Skin epidermis (tissue), 12 donors: ENCODE data around the gene MYOZ2.

ENCODE experiments used
- H3K27ac ChIP-seq, 21 experiments: fragments of 200-600 bp; sonication (generic) in 11 of 21; one replicate each; pipeline ENCODE4 v1.5.0; 2020; ENCODE audit warnings: mild to moderate bottlenecking in 3 of 21, inconsistent platforms in 2 of 21, moderate library complexity in 2 of 21
- H3K4me3 ChIP-seq, 7 experiments: fragments of 200-600 bp; sonication (generic) in 2 of 7; one replicate each; pipeline ENCODE4 v1.5.0; 2020; ENCODE audit warnings: inconsistent platforms in 2 of 7, mild to moderate bottlenecking in 2 of 7, moderate library complexity in 1 of 7

MYOZ2 gene

DNA sequence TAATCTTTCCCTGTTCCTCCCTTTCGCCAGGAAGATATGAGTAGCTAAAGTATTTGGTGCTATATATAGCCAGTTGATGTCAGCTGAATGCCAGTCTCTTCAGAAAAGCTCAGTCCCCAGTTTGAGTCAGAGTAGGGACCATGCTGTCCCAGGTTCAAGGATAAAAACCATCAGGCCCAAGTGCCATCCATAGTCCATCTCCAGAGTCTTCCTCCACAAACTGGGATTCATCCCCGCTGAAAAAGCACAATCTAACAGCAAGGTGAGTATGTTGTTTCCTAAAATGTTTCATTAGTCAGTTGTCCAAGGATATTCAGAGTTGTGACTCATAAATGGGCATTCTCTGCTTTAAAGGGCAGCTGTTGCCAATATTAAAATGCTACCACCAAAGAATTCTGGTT is at the start of gene MYOZ2:
TSS of gene MYOZ2 (plus strand) at position 112 of the 401 bp plus-strand sequence. CDS start 694 bp downstream, outside the sequence.
- Histone ChIP-seq H3K27ac (no peak within 1 kb of the TSS), H3K4me3 (no peak within 1 kb of the TSS)

GRCh38 chr4:119087121-119087520 is 48.5 kb upstream of the MYOZ2 start:
- Histone ChIP-seq H3K4me3 (no peak overlapping the region), H3K27ac (peak overlapping the region in 1 of 21 experiments; percentile 11)

GRCh38 chr4:119087656-119088055 is 48.0 kb upstream of the MYOZ2 start:
- no peak overlapping the region for H3K4me3 ChIP-seq
- no peak overlapping the region for H3K27ac ChIP-seq

GRCh38 chr4:119093042-119093827 is 42.4 kb upstream of the MYOZ2 start:
- Histone ChIP-seq H3K4me3 (no peak overlapping the region), H3K27ac (no peak overlapping the region)

GRCh38 chr4:119097282-119097900 is 38.2 kb upstream of the MYOZ2 start:
- H3K4me3 ChIP-seq: no peak overlapping the region
- no peak overlapping the region for H3K27ac ChIP-seq

DNA sequence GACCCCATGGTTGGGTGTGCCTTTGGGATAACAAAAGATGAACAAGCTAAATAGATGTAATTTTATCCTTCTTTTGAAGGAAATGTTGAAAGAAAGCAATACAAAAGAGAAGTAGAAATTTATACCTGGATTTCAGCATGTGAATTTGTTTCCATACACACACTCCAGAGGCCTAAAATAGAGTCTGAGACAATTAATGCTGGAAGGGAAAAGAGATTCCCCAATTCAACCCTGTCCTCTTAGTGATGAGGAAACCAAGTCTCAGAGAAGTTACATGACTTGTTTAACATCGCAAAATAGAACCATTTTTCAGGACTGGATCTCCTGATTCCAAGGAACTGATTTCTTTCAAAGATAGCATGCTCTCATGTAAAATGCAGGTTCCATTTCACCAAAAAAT is 37.3 kb upstream of the MYOZ2 start:
- Histone ChIP-seq H3K4me3 (no peak overlapping the region), H3K27ac (no peak overlapping the region)

DNA sequence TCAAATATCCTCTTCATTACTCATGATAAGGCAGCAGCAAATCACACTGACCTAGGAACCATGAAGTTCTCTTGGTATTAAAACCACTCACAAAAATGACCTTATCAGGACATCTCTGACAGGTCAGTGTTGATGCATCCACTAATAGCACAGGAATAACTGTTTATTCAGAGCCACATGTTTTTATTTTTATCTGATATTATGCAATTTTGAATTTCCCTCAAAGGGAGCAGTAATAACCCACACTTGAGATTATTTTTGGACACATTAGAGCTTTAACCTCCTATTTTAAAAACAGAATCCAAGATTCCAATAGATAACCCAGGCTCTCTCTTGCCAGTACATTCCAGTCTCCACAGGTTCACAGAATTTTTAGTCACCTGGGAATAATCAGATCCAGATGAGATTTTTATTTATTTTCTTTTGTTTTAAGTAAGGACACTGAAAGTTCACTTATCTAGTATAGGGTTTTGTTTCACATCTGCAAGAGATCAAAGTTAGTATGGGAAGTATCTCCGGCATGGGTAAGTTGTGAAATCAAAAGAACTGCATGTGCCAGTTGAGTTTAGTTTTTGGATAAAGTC is 36.3 kb upstream of the MYOZ2 start:
- no peak overlapping the region for H3K4me3 ChIP-seq
- H3K27ac ChIP-seq: peak overlapping the region in 2 of 21 experiments; percentile 16 to 35

DNA sequence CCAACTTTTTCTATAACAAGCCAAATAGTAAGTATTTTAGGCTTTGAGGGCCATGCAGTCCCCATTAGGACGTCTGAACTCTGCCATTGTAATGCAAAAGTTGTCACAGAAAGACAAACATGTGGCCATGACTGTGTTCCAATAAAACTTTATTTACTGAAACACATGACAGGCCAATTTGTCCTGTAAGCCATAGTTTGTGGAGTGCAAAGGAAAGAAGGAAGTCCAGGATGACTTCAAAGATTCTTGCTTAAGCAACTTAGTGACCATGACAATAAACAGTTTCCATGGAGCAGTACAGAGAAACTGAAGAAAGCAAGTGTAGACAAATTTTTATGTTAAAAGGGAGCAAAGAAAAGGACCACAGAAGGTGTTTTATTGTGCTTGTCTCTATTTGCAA is 35.0 kb upstream of the MYOZ2 start:
- no peak overlapping the region for H3K4me3 ChIP-seq
- H3K27ac ChIP-seq: peak overlapping the region in 1 of 21 experiments; percentile 39

DNA sequence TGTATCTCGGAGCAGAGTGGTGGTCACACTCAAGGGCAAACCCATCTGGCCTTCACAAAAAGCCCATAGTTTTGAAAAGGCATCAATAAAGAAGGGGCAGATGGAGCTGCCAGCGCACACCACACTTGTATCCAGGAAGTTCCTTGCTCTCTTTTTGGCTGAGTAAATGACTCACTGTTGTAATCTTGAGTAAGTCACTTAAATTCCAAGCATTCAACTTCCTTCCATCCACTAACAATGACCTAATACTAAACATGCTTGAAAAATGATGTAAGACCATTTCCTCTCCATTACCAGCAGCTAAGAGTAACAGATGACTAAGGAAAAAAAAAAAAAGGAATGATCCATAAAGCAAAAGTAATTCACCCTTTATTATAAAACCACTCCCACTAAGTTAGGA is 32.4 kb upstream of the MYOZ2 start:
- Histone ChIP-seq H3K4me3 (no peak overlapping the region), H3K27ac (peak overlapping the region in 7 of 21 experiments; percentile 8 to 61 (median 43))

DNA sequence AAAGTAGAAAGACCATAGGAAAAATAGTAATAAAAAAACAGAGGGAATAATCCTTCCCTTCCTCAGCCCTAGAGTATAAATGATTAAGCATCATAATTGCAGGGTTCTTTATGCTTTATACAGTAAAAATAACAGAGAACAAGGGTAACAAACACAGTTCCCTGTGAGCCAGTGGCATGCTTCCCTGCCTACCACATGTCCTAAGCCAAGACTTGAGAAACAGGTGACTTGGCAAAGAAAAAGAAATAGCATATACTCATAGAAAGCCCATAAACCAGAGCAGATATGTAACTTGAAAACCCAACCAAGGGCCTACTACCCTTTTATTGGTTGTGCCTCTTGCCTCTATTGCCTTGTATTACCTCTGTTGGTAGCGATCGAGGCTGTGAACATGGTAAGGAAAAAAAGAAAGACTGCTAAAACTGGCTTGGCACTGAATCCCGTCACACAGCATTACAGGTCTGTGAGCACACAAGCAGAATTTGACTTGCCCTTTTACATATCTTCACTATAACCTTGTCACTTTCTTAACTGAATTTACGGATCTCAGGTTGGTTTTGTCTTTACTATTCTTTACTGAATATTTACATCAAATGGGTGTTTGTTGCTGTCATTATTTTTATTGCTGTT is 30.9 kb upstream of the MYOZ2 start:
- Histone ChIP-seq H3K4me3 (no peak overlapping the region), H3K27ac (peak overlapping the region in 1 of 21 experiments; percentile 21)

GRCh38 chr4:119105605-119106004 is 30.0 kb upstream of the MYOZ2 start:
- no peak overlapping the region for H3K4me3 ChIP-seq
- peak overlapping the region in 2 of 21 experiments; percentile 32 to 64 for H3K27ac ChIP-seq

GRCh38 chr4:119106036-119107000 is 29.3 kb upstream of the MYOZ2 start:
- Histone ChIP-seq H3K4me3 (no peak overlapping the region), H3K27ac (peak overlapping the region in 6 of 21 experiments; percentile 2 to 64 (median 36))

- Histone ChIP-seq H3K4me3 (no peak overlapping the region), H3K27ac (no peak overlapping the region)
Observed at GRCh38 chr4:119110121-119110520, 25.5 kb upstream of the MYOZ2 start.

DNA sequence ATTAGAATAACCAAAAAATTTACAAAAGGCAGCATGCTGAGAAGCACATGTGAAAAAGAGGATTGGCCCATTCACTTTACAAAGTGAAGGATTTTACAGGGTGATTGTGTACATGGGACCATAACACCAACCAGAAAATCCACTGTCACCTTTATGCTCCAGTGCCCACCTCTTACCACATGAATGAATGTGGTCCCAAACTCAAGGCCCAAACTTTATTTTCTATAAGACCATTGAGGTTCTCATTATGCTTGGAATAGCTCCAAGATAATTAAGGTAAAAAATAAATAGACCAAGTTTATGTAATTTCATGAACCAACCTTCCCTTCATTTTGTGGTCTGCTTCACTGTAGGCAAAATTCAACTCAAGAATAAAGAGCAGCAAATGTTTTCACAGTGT is 24.3 kb upstream of the MYOZ2 start:
- H3K27ac ChIP-seq: no peak overlapping the region

DNA sequence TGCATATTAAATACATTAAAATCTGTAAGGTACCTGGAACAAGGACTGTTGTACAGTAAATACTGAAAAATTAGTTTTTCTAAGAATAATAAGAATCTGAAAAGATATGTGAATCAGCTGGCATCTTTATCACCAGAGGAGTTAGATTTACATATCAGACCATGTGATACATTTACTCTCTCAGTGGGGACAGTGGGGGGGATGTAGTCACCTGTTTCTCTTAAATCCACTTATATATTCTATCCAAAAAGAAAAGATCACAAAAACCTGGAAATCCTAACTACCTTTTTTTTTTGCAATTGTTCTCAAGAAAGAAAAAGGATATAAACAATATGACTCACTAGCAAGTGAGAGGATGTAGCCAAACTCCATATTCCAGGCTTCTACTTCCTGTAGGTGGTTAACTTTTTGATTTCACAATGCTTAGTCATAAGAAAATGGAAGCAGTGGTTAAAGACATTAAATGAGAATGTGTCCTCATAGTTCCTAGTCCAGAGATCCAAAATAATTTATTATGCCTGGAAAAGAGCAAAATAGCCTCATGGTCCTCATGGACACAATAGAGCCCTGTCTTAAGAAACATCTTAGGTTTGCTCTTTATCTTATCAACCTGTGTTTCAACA is 22.5 kb upstream of the MYOZ2 start:
- Histone ChIP-seq H3K27ac (peak overlapping the region in 11 of 21 experiments; percentile 6 to 76 (median 55)), H3K4me3 (no peak overlapping the region)

More for the DNA sequence above, 24.3 kb upstream of the MYOZ2 start:
- H3K4me3 ChIP-seq: no peak overlapping the region

GRCh38 chr4:119116021-119116420 is 19.6 kb upstream of the MYOZ2 start:
- H3K27ac ChIP-seq: peak overlapping the region in 4 of 21 experiments; percentile 27 to 73 (median 45)
- H3K4me3 ChIP-seq: no peak overlapping the region

GRCh38 chr4:119116925-119117900 is 18.4 kb upstream of the MYOZ2 start:
- Histone ChIP-seq H3K4me3 (no peak overlapping the region), H3K27ac (peak overlapping the region in 8 of 21 experiments; percentile 9 to 73 (median 42))

DNA sequence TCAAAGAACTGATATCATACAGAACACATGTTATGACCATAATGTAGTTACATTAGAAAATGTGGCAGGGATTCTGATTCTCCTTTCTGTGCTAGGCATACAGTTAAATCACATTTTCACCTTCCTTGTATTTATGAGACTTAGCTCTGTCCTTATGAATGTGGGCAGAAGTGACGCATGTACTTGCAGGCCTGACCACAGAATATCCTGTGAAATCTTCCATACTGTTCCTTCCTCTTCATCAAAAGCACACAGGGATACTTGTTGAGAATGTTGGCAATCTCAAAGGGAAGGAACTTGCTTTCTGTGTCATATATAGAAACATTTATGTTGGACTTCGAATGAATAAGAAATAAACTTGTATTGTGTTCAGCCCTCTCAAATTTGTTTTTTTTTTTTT is 17.2 kb upstream of the MYOZ2 start:
- Histone ChIP-seq H3K4me3 (no peak overlapping the region), H3K27ac (no peak overlapping the region)
